GM20000 (cell line): Measurements from ENCODE around the gene TOB1.

Experiments
- DNase-seq: peaks from one replicate; pipeline ENCODE4 v3.0.0; 2012; ENCODE audit warnings: low spot score
- CTCF ChIP-seq: IDR thresholded peaks from 2 replicates; pipeline ENCODE4 v1.5.1; 2012; ENCODE audit warnings: mild to moderate bottlenecking, control low read depth; ENCODE audit errors: extremely low read depth, missing control alignments

Gene TOB1

GRCh38 chr17:50871898-50872297 lies 5.7 kb upstream of the TOB1 start:
- no peak for DNase-seq
- no peak for TF ChIP-seq CTCF

- no peak for DNase-seq
- no peak for TF ChIP-seq CTCF
These were observed 5.2 kb upstream of the TOB1 start for GRCh38 chr17:50871364-50871763.

GRCh38 chr17:50868602-50869001 lies 2.4 kb upstream of the TOB1 start:
- DNase-seq = no peak
- no peak for TF ChIP-seq CTCF

- TF ChIP-seq CTCF = no peak
- no peak for DNase-seq
These were observed 1.9 kb upstream of the TOB1 start for GRCh38 chr17:50868140-50868438.

GRCh38 chr17:50867363-50868139 lies 1.4 kb upstream of the TOB1 start:
- TF ChIP-seq CTCF = no peak
- peak; percentile 85 for DNase-seq

GRCh38 chr17:50866950-50867362 lies 802 bp upstream of the TOB1 start:
- peak; percentile 41 for DNase-seq
- TF ChIP-seq CTCF = no peak

- no peak for DNase-seq
- TF ChIP-seq CTCF = no peak
These were observed 290 bp downstream of the TOB1 start for GRCh38 chr17:50865868-50866260.
